AG10803 (cell line): ENCODE measurements around the gene SLC35D3.
A peak's percentile ranks its signal among the peaks of the same experiment; 100 is the strongest.
"Not testable (repeated sequence)": the region's sequence is repeated elsewhere in the genome, so short reads cannot be mapped to it uniquely, and the experiment has no call there.

ENCODE experiments used
- DNase-seq: peaks from one replicate; pipeline ENCODE4 v3.0.0; 2010; ENCODE audit warnings: low read depth
- H3K4me3 ChIP-seq: 2 replicates; pipeline ENCODE4 v1.5.1; 2011; ENCODE audit warnings: mild to moderate bottlenecking, low read length, control low read depth
- TF ChIP-seq, protein P1 (sequence below): conservative IDR thresholded peaks from 2 replicates; pipeline ENCODE4 v1.5.1; 2011; ENCODE audit warnings: mild to moderate bottlenecking, low read length, control low read depth, inconsistent platforms

Gene SLC35D3, protein sequence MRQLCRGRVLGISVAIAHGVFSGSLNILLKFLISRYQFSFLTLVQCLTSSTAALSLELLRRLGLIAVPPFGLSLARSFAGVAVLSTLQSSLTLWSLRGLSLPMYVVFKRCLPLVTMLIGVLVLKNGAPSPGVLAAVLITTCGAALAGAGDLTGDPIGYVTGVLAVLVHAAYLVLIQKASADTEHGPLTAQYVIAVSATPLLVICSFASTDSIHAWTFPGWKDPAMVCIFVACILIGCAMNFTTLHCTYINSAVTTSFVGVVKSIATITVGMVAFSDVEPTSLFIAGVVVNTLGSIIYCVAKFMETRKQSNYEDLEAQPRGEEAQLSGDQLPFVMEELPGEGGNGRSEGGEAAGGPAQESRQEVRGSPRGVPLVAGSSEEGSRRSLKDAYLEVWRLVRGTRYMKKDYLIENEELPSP

DNA sequence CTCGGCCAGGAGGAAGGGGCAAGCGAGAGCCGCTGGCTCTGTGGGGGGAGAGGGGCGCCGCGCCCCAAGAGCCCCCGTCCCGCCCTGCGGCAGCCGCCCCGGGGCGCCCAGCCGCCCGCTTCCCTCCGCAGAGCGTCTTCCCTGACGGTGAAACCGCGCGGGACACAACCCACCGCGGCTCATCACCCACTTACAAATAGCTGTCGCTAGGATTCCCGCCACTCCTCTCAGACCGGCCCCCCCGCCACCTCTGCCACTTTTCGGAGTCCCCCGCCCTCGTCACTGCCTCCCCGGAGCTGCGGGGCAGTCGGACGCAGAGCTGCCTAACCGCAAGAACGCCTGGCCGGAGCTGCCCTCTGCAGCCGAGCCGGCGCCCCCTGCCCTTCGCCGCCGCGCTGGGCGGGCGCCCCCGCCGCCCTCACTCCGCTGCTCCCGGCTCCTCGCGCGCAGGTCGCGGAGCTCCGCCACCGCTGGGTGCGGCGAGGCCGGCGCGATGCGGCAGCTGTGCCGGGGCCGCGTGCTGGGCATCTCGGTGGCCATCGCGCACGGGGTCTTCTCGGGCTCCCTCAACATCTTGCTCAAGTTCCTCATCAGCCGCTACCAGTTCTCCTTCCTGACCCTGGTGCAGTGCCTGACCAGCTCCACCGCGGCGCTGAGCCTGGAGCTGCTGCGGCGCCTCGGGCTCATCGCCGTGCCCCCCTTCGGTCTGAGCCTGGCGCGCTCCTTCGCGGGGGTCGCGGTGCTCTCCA lies at the start of gene SLC35D3:
Gene SLC35D3 (plus strand): TSS at position 366 of the 749 bp plus-strand sequence. CDS start 128 bp downstream, at position 494.
- TF ChIP-seq, protein P1, sequence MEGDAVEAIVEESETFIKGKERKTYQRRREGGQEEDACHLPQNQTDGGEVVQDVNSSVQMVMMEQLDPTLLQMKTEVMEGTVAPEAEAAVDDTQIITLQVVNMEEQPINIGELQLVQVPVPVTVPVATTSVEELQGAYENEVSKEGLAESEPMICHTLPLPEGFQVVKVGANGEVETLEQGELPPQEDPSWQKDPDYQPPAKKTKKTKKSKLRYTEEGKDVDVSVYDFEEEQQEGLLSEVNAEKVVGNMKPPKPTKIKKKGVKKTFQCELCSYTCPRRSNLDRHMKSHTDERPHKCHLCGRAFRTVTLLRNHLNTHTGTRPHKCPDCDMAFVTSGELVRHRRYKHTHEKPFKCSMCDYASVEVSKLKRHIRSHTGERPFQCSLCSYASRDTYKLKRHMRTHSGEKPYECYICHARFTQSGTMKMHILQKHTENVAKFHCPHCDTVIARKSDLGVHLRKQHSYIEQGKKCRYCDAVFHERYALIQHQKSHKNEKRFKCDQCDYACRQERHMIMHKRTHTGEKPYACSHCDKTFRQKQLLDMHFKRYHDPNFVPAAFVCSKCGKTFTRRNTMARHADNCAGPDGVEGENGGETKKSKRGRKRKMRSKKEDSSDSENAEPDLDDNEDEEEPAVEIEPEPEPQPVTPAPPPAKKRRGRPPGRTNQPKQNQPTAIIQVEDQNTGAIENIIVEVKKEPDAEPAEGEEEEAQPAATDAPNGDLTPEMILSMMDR = no peak
- H3K4me3 ChIP-seq = peak within 1 kb of the TSS; percentile 50

GRCh38 chr6:136873748-136874147 lies 48.4 kb upstream of the SLC35D3 start:
- DNase-seq = no peak
- TF ChIP-seq, protein P1 = no peak
- H3K4me3 ChIP-seq = no peak overlapping the region

More for the DNA sequence above, at the start of gene SLC35D3:
- DNase-seq = no peak

- DNase-seq, H3K4me3 ChIP-seq: not testable (repeated sequence)
Observed at GRCh38 chr6:136876469-136876868, 45.6 kb upstream of the SLC35D3 start.

GRCh38 chr6:136880748-136881460 lies 41.2 kb upstream of the SLC35D3 start:
- H3K4me3 ChIP-seq = no peak overlapping the region
- TF ChIP-seq, protein P1 = no peak
- no peak for DNase-seq

DNA sequence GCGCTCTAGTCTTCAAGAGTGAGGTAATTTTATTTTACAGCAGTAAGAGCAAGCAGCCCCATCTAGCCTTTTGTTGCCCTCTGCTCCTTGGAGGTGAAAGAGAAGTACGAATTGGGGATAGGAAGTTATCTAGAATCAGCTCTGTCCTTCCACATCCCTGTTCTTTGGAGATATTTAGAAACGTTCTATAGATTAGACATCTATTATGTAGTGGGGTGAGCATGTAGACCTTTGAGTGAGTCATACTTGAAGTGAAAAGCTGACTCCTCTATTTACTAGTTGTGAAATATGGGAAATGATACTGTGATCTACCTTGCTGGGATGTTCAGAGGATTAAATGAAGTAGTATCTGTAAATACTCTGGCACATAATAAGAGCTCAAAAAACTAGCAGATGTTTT lies 36.0 kb upstream of the SLC35D3 start:
- TF ChIP-seq, protein P1 = no peak
- H3K4me3 ChIP-seq = no peak overlapping the region
- DNase-seq = no peak

DNA sequence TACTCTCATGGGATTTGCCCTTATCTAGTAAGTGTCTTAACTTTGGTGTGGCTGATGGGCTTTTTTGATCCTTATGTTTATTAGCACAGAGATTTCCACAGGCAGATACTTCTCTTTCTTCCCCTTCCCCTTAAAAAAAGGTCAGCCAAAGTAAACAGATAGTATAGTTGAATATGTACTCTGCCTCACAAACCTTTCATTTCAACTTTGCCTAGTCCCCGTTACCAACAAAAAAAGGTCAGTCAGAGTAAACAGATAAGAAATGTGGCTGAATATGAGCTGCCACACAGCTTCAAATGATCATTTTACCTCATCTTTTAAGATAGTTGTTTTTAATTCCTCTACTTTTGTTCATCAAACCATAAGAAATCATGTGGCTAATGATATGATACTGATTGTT lies 34.1 kb upstream of the SLC35D3 start:
- DNase-seq = no peak
- TF ChIP-seq, protein P1 = no peak
- no peak overlapping the region for H3K4me3 ChIP-seq
